ENCODE results near the gene TPSD1. TPM values are rescaled to one million over a fixed set of nuclear protein-coding genes. Genes with fewer than 3 reads are reported as not detected.
A peak's percentile ranks its signal among the peaks of the same experiment; 100 is the strongest.

TPSD1 gene
- total and polyA plus RNA-seq, 7 experiments from 2014 or later = not detected

GRCh38 chr16:1308036-1308976 lies 52.4 kb downstream of the TPSD1 start:
- Mint-ChIP-seq H3K27me3 (no peaks in the 10 kb centered on the region), H3K9me3 (peaks cover 0 to 4% (median 0%) of the 10 kb centered on the region in 11 donors), H3K36me3 (peaks cover 0 to 14% (median 4%) of the 10 kb centered on the region in 5 donors), H3K4me1 (peaks cover 11 to 57% (median 40%) of the 10 kb centered on the region in 7 donors), H3K27ac (peak overlapping the region; percentile 54 to 100 (median 98)), H3K4me3 (peak overlapping the region; percentile 84 to 97 (median 90))
- peaks cover 0 to 15% (median 5%) of the 10 kb centered on the region in 3 experiments for H3K36me3 ChIP-seq (ENCODE audit: control insufficient read depth in 2 of 3, insufficient read depth in 3 of 3, low read length in 3 of 3)
- ChIA-PET CTCF (no interaction called here), POLR2A (interaction anchor here (1.5 to 1.8 kb wide), 4 partner anchors 34 to 101 kb away, joined by 3 to 7 read pairs (median 4); no protein-coding TSS in a partner anchor)
- peak overlapping the region; percentile 61 for H3K4me3 ChIP-seq (ENCODE audit: low read length)
- H3K27ac ChIP-seq (ENCODE audit: low read depth, low read length) = peak overlapping the region; percentile 99
- peak in 1 of 9 donors; percentile 10 for DNase-seq
- peaks cover 33 to 36% of the 10 kb centered on the region in 2 donors for H3K4me1 ChIP-seq (ENCODE audit: control insufficient read depth in 2 of 2, insufficient read depth in 2 of 2, low read length in 2 of 2)
- no peaks in the 10 kb centered on the region for H3K27me3 ChIP-seq (ENCODE audit: control insufficient read depth in 2 of 2, insufficient read depth in 2 of 2, low read length in 2 of 2)
- no peaks in the 10 kb centered on the region for H3K9me3 ChIP-seq (ENCODE audit: control insufficient read depth in 2 of 3, low read length in 3 of 3)
- intact Hi-C loops (cut with micrococcal nuclease) = loop anchor here (2.0 to 10.0 kb wide), 7 partner anchors 42 to 849 kb away; partner anchors contain the start of genes GNPTG (in 1 of the 2), JMJD8 (in 1 of the 2), MSRB1 (in 1 of the 2) and NME3 (in 1 of the 2)
- ATAC-seq = no peak

Other genes starting within 250 kb of the TPSD1 start
- gene SSTR5, start 183.3 kb upstream of the TPSD1 start, total RNA-seq = not detected
- not detected for gene SSTR5, start 183.3 kb upstream of the TPSD1 start, polyA plus RNA-seq
- gene C1QTNF8, start 159.8 kb upstream of the TPSD1 start, total RNA-seq = not detected
- not detected for gene C1QTNF8, start 159.8 kb upstream of the TPSD1 start, polyA plus RNA-seq
- gene CACNA1H, start 103.0 kb upstream of the TPSD1 start, total RNA-seq = 1 to 10 TPM in 4 of 5 experiments, under 1 TPM in 1; 0.31 to 8.8 (median 2.2) TPM
- 1 to 10 TPM in 1 of 2 donors, under 1 TPM in 1; 0.73 to 3.8 TPM for gene CACNA1H, start 103.0 kb upstream of the TPSD1 start, polyA plus RNA-seq
- not detected for gene TPSG1, start 30.8 kb upstream of the TPSD1 start, total RNA-seq
- not detected for gene TPSG1, start 30.8 kb upstream of the TPSD1 start, polyA plus RNA-seq
- 1 to 10 TPM in 1 of 5 experiments, not detected in 4; 5.3 TPM for gene TPSB2, start 25.9 kb upstream of the TPSD1 start, total RNA-seq
- not detected for gene TPSB2, start 25.9 kb upstream of the TPSD1 start, polyA plus RNA-seq
- 10 to 100 TPM in 1 of 5 experiments, 1 to 10 TPM in 1, not detected in 3; 3.2 to 10.2 TPM for gene TPSAB1, start 15.4 kb upstream of the TPSD1 start, total RNA-seq
- not detected for gene TPSAB1, start 15.4 kb upstream of the TPSD1 start, polyA plus RNA-seq
- gene UBE2I, start 53.6 kb downstream of the TPSD1 start, total RNA-seq = 100 to 1,000 TPM; 159 to 277 (median 203) TPM
- gene UBE2I, start 53.6 kb downstream of the TPSD1 start, polyA plus RNA-seq = 10 to 100 TPM; 67.2 to 78.9 TPM
- 1 to 10 TPM in 3 of 5 experiments, under 1 TPM in 2; 0.49 to 7.5 (median 1.1) TPM for gene BAIAP3, start 77.6 kb downstream of the TPSD1 start, total RNA-seq
- gene BAIAP3, start 77.6 kb downstream of the TPSD1 start, polyA plus RNA-seq = 1 to 10 TPM in 1 of 2 donors, under 1 TPM in 1; 0.20 to 1.3 TPM
- gene TSR3, start 95.8 kb downstream of the TPSD1 start, total RNA-seq = 10 to 100 TPM; 21.0 to 50.4 (median 33.3) TPM
- 100 to 1,000 TPM in 1 of 2 donors, 10 to 100 TPM in 1; 79.7 to 103 TPM for gene TSR3, start 95.8 kb downstream of the TPSD1 start, polyA plus RNA-seq
- gene GNPTG, start 95.9 kb downstream of the TPSD1 start, total RNA-seq = 10 to 100 TPM; 37.9 to 57.7 (median 48.6) TPM
- 10 to 100 TPM; 48.2 to 51.3 TPM for gene GNPTG, start 95.9 kb downstream of the TPSD1 start, polyA plus RNA-seq
- gene UNKL, start 158.6 kb downstream of the TPSD1 start, total RNA-seq = 100 to 1,000 TPM in 2 of 5 experiments, 10 to 100 TPM in 3; 42.9 to 152 (median 98.5) TPM
- gene UNKL, start 158.6 kb downstream of the TPSD1 start, polyA plus RNA-seq = 10 to 100 TPM in 1 of 2 donors, 1 to 10 TPM in 1; 4.0 to 10.6 TPM
- gene UQCC4, start 164.7 kb downstream of the TPSD1 start, total RNA-seq = 10 to 100 TPM in 2 of 5 experiments, 1 to 10 TPM in 3; 7.8 to 11.9 (median 9.7) TPM
- gene UQCC4, start 164.7 kb downstream of the TPSD1 start, polyA plus RNA-seq = 10 to 100 TPM; 37.3 to 45.2 TPM
- 1 to 10 TPM in 2 of 5 experiments, under 1 TPM in 2, not detected in 1; 0.77 to 3.4 (median 1.7) TPM for gene PERCC1, start 175.0 kb downstream of the TPSD1 start, total RNA-seq
- gene PERCC1, start 175.0 kb downstream of the TPSD1 start, polyA plus RNA-seq = not detected
- 10 to 100 TPM in 2 of 5 experiments, 1 to 10 TPM in 3; 3.6 to 19.1 (median 8.9) TPM for gene CCDC154, start 188.5 kb downstream of the TPSD1 start, total RNA-seq
- not detected for gene CCDC154, start 188.5 kb downstream of the TPSD1 start, polyA plus RNA-seq
- gene CLCN7, start 219.0 kb downstream of the TPSD1 start, total RNA-seq = 100 to 1,000 TPM in 4 of 5 experiments, 10 to 100 TPM in 1; 74.8 to 140 (median 115) TPM
- 10 to 100 TPM; 17.0 to 35.1 TPM for gene CLCN7, start 219.0 kb downstream of the TPSD1 start, polyA plus RNA-seq
- under 1 TPM in 2 of 5 experiments, not detected in 3; 0.24 to 0.64 TPM for gene PTX4, start 232.9 kb downstream of the TPSD1 start, total RNA-seq
- not detected for gene PTX4, start 232.9 kb downstream of the TPSD1 start, polyA plus RNA-seq
- gene TELO2, start 237.3 kb downstream of the TPSD1 start, total RNA-seq = 10 to 100 TPM; 46.9 to 58.9 (median 50.3) TPM
- 10 to 100 TPM; 10.5 to 18.7 TPM for gene TELO2, start 237.3 kb downstream of the TPSD1 start, polyA plus RNA-seq

Measured in naive thymus-derived CD4-positive, alpha-beta T cell (primary cell).